SK-N-SH treated with all-trans-retinoic acid at 6 μM for 48 hours (cell line): ENCODE data around the gene THOC2.

Source experiments
- ATAC-seq: fragments of 200-7000 bp; cut with Tn5 transposase; 3 replicates; pipeline ENCODE4 v1.9.1; 2020; ENCODE audit warnings: mild to moderate bottlenecking, moderate library complexity
- ARNTL ChIP-seq: fragments of 450-650 bp; formaldehyde crosslinking; IDR thresholded peaks from 2 replicates; pipeline ENCODE4 v1.5.0; 2020; ENCODE audit warnings: low read depth, mild to moderate bottlenecking, moderate library complexity, borderline replicate concordance
- CSDC2 ChIP-seq: fragments of 250-450 bp; sonication (Bioruptor Pico); IDR thresholded peaks from 2 replicates; pipeline ENCODE4 v1.5.0; 2020; ENCODE audit warnings: mild to moderate bottlenecking, moderate library complexity
- ESRRG ChIP-seq: fragments of 250-450 bp; sonication (Bioruptor Pico); IDR thresholded peaks from 2 replicates; pipeline ENCODE4 v1.6.1; 2021; ENCODE audit warnings: mild to moderate bottlenecking
- ISL1 ChIP-seq: fragments of 250-450 bp; sonication (Bioruptor Pico); IDR thresholded peaks from 2 replicates; pipeline ENCODE4 v2.1.2; 2022; ENCODE audit warnings: mild to moderate bottlenecking, moderate library complexity
- OSR1 ChIP-seq: fragments of 250-450 bp; sonication (Bioruptor Pico); IDR thresholded peaks from 2 replicates; pipeline ENCODE4 v1.8.0; 2022; ENCODE audit warnings: moderate library complexity, mild to moderate bottlenecking, inconsistent platforms
- PPARA ChIP-seq: fragments of 250-450 bp; sonication (Bioruptor Pico); IDR thresholded peaks from 2 replicates; pipeline ENCODE4 v1.5.0; 2020; ENCODE audit warnings: mild to moderate bottlenecking, borderline replicate concordance
- RARB ChIP-seq: fragments of 250-450 bp; sonication (Bioruptor Pico); IDR thresholded peaks from 2 replicates; pipeline ENCODE4 v1.8.0; 2021; ENCODE audit warnings: mild to moderate bottlenecking, moderate library complexity
- SNAI2 ChIP-seq: fragments of 250-450 bp; sonication (Bioruptor Pico); IDR thresholded peaks from 2 replicates; pipeline ENCODE4 v1.5.0; 2020; ENCODE audit warnings: mild to moderate bottlenecking, moderate library complexity
- TCF4 ChIP-seq: fragments of 250-450 bp; sonication (Bioruptor Pico); IDR thresholded peaks from 2 replicates; pipeline ENCODE4 v1.8.0; 2021; ENCODE audit warnings: mild to moderate bottlenecking, moderate library complexity, borderline replicate concordance
- TOX ChIP-seq: fragments of 250-450 bp; sonication (Bioruptor Pico); IDR thresholded peaks from 2 replicates; pipeline ENCODE4 v1.8.0; 2021; ENCODE audit warnings: mild to moderate bottlenecking, moderate library complexity, borderline replicate concordance
- ZC3H10 ChIP-seq: fragments of 250-450 bp; sonication (Bioruptor Pico); IDR thresholded peaks from 2 replicates; pipeline ENCODE4 v1.5.1; 2021; ENCODE audit warnings: mild to moderate bottlenecking, moderate library complexity
- ZFP3 ChIP-seq: fragments of 250-450 bp; sonication (Bioruptor Pico); IDR thresholded peaks from 2 replicates; pipeline ENCODE4 v1.5.0; 2020; ENCODE audit warnings: mild to moderate bottlenecking, moderate library complexity
- ZNF565 ChIP-seq: fragments of 450-650 bp; formaldehyde crosslinking; conservative IDR thresholded peaks from 2 replicates; pipeline ENCODE4 v1.5.0; 2020; ENCODE audit warnings: low read depth, mild to moderate bottlenecking, moderate library complexity
- ZNF70 ChIP-seq: fragments of 450-650 bp; formaldehyde crosslinking; IDR thresholded peaks from 2 replicates; pipeline ENCODE4 v1.5.0; 2020; ENCODE audit warnings: mild to moderate bottlenecking, moderate library complexity
- ZNF8 ChIP-seq: fragments of 450-650 bp; formaldehyde crosslinking; IDR thresholded peaks from 2 replicates; pipeline ENCODE4 v1.5.0; 2020; ENCODE audit warnings: mild to moderate bottlenecking, moderate library complexity
- TF ChIP-seq, protein P1 (sequence below): fragments of 250-450 bp; sonication (Bioruptor Pico); IDR thresholded peaks from 2 replicates; pipeline ENCODE4 v1.8.0; 2020; ENCODE audit warnings: mild to moderate bottlenecking, moderate library complexity, borderline replicate concordance
- TF ChIP-seq, protein P2 (sequence below): fragments of 250-450 bp; sonication (Bioruptor Pico); IDR thresholded peaks from 2 replicates; pipeline ENCODE4 v1.5.0; 2020; ENCODE audit warnings: mild to moderate bottlenecking, moderate library complexity
- TF ChIP-seq, protein P3 (sequence below): fragments of 250-450 bp; sonication (Bioruptor Pico); IDR thresholded peaks from 2 replicates; pipeline ENCODE4 v1.5.1; 2020; ENCODE audit warnings: low read depth, mild to moderate bottlenecking, moderate library complexity
- TF ChIP-seq, protein P4 (sequence below): fragments of 250-450 bp; sonication (Bioruptor Pico); IDR thresholded peaks from 2 replicates; pipeline ENCODE4 v1.5.1; 2021; ENCODE audit warnings: mild to moderate bottlenecking, moderate library complexity
- TF ChIP-seq, protein P5 (sequence below): fragments of 250-450 bp; sonication (Bioruptor Pico); IDR thresholded peaks from 2 replicates; pipeline ENCODE4 v1.8.0; 2021; ENCODE audit warnings: low read depth, mild to moderate bottlenecking, moderate library complexity, borderline replicate concordance

THOC2 gene

DNA sequence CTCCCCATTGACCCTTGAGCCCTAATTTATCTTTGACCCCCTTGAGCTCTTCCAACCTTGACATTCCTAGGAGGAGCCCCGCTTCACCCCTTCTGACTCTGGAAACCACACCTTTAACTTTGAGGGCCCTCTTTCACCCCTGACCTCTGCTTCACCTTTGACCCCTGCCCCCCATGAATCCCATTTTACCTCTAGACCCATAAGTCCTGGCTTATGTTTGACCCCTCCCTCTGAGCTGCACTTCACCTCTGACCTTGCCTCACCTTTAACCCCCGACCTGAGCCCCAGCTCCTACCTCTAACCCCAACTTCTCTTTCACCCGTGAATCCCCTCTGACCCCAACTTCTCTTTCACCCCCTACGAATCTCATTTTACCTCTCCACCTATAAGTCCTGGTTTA, 169.7 kb downstream of the THOC2 start:
- TF ChIP-seq, protein P1, sequence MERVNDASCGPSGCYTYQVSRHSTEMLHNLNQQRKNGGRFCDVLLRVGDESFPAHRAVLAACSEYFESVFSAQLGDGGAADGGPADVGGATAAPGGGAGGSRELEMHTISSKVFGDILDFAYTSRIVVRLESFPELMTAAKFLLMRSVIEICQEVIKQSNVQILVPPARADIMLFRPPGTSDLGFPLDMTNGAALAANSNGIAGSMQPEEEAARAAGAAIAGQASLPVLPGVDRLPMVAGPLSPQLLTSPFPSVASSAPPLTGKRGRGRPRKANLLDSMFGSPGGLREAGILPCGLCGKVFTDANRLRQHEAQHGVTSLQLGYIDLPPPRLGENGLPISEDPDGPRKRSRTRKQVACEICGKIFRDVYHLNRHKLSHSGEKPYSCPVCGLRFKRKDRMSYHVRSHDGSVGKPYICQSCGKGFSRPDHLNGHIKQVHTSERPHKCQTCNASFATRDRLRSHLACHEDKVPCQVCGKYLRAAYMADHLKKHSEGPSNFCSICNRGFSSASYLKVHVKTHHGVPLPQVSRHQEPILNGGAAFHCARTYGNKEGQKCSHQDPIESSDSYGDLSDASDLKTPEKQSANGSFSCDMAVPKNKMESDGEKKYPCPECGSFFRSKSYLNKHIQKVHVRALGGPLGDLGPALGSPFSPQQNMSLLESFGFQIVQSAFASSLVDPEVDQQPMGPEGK = no peak
- TF ChIP-seq TOX (CRISPR knock-in tag) = no peak
- no peak for TF ChIP-seq ZC3H10
- TF ChIP-seq, protein P2, sequence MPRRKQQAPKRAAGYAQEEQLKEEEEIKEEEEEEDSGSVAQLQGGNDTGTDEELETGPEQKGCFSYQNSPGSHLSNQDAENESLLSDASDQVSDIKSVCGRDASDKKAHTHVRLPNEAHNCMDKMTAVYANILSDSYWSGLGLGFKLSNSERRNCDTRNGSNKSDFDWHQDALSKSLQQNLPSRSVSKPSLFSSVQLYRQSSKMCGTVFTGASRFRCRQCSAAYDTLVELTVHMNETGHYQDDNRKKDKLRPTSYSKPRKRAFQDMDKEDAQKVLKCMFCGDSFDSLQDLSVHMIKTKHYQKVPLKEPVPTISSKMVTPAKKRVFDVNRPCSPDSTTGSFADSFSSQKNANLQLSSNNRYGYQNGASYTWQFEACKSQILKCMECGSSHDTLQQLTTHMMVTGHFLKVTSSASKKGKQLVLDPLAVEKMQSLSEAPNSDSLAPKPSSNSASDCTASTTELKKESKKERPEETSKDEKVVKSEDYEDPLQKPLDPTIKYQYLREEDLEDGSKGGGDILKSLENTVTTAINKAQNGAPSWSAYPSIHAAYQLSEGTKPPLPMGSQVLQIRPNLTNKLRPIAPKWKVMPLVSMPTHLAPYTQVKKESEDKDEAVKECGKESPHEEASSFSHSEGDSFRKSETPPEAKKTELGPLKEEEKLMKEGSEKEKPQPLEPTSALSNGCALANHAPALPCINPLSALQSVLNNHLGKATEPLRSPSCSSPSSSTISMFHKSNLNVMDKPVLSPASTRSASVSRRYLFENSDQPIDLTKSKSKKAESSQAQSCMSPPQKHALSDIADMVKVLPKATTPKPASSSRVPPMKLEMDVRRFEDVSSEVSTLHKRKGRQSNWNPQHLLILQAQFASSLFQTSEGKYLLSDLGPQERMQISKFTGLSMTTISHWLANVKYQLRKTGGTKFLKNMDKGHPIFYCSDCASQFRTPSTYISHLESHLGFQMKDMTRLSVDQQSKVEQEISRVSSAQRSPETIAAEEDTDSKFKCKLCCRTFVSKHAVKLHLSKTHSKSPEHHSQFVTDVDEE (CRISPR knock-in tag) = no peak
- TF ChIP-seq, protein P3, sequence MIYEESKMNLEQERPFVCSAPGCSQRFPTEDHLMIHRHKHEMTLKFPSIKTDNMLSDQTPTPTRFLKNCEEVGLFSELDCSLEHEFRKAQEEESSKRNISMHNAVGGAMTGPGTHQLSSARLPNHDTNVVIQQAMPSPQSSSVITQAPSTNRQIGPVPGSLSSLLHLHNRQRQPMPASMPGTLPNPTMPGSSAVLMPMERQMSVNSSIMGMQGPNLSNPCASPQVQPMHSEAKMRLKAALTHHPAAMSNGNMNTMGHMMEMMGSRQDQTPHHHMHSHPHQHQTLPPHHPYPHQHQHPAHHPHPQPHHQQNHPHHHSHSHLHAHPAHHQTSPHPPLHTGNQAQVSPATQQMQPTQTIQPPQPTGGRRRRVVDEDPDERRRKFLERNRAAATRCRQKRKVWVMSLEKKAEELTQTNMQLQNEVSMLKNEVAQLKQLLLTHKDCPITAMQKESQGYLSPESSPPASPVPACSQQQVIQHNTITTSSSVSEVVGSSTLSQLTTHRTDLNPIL (CRISPR knock-in tag) = no peak
- TF ChIP-seq SNAI2 (CRISPR knock-in tag) = no peak
- TF ChIP-seq, protein P4, sequence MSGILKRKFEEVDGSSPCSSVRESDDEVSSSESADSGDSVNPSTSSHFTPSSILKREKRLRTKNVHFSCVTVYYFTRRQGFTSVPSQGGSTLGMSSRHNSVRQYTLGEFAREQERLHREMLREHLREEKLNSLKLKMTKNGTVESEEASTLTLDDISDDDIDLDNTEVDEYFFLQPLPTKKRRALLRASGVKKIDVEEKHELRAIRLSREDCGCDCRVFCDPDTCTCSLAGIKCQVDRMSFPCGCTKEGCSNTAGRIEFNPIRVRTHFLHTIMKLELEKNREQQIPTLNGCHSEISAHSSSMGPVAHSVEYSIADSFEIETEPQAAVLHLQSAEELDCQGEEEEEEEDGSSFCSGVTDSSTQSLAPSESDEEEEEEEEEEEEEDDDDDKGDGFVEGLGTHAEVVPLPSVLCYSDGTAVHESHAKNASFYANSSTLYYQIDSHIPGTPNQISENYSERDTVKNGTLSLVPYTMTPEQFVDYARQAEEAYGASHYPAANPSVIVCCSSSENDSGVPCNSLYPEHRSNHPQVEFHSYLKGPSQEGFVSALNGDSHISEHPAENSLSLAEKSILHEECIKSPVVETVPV = no peak
- no peak for TF ChIP-seq ZNF8 (CRISPR knock-in tag)
- TF ChIP-seq ZFP3 = no peak
- TF ChIP-seq ESRRG (CRISPR knock-in tag) = no peak
- no peak for TF ChIP-seq PPARA (CRISPR knock-in tag)
- TF ChIP-seq ZNF70 (CRISPR knock-in tag) = no peak
- TF ChIP-seq ISL1 (CRISPR knock-in tag) = no peak
- TF ChIP-seq, protein P5, sequence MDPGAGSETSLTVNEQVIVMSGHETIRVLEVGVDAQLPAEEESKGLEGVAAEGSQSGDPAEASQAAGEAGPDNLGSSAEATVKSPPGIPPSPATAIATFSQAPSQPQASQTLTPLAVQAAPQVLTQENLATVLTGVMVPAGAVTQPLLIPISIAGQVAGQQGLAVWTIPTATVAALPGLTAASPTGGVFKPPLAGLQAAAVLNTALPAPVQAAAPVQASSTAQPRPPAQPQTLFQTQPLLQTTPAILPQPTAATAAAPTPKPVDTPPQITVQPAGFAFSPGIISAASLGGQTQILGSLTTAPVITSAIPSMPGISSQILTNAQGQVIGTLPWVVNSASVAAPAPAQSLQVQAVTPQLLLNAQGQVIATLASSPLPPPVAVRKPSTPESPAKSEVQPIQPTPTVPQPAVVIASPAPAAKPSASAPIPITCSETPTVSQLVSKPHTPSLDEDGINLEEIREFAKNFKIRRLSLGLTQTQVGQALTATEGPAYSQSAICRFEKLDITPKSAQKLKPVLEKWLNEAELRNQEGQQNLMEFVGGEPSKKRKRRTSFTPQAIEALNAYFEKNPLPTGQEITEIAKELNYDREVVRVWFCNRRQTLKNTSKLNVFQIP (CRISPR knock-in tag) = no peak
- TF ChIP-seq TCF4 (CRISPR knock-in tag) = no peak
- TF ChIP-seq OSR1 (CRISPR knock-in tag) = no peak
- TF ChIP-seq ARNTL (CRISPR knock-in tag) = no peak
- no peak for TF ChIP-seq RARB (CRISPR knock-in tag)
- ATAC-seq = no peak

DNA sequence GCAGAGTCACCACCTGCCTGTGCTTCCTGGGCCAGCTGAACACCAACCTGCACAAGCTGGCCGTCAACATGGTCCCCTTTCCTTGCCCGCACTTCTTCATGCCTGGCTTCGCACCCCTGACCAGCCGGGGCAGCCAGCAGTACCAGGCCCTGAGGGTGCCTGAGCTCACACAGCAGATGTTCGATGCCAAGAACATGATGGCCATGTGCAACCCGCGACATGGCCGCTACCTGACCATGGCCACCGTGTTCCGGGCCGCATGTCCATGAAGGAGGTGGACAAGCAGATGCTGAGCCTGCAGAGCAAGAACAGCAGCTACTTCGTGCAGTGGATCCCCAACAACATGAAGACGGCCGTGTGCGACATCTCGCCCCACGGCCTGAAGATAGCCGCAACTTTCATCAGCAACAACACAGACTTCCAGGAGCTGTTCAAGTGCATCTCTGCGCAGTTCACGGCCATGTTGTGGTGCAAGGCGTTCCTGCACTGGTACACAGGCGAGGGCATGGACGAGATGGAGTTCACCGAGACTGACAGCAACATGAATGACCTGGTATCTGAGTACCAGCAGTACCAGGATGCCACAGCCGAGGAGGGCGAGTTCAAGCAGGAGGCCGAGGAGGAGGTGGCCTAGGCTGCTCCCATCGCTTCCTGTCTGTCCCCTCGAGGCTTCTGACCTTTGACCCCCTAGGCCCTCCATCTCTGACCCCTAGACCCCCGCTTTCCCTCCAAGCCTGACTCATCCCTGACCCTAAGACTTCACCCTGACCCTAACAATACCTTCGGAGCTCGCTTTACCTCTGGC, 170.3 kb downstream of the THOC2 start:
- TF ChIP-seq, protein P1 = no peak
- TF ChIP-seq ZNF565 (CRISPR knock-in tag) = no peak
- no peak for TF ChIP-seq CSDC2 (CRISPR knock-in tag)
- TF ChIP-seq PPARA (CRISPR knock-in tag) = no peak
- TF ChIP-seq ISL1 (CRISPR knock-in tag) = no peak
- no peak for TF ChIP-seq TCF4 (CRISPR knock-in tag)
- no peak for TF ChIP-seq ZNF70 (CRISPR knock-in tag)
- no peak for TF ChIP-seq ZC3H10
- TF ChIP-seq, protein P4 = no peak
- TF ChIP-seq, protein P3 (CRISPR knock-in tag) = no peak
- no peak for ATAC-seq
